Measurements from ENCODE around the gene CMYA5. TPM values are rescaled to one million over a fixed set of nuclear protein-coding genes. Genes with fewer than 3 reads are reported as not detected.

The CMYA5 gene
- total RNA-seq, 1 experiment from 2014 or later: 0.15 TPM

DNA sequence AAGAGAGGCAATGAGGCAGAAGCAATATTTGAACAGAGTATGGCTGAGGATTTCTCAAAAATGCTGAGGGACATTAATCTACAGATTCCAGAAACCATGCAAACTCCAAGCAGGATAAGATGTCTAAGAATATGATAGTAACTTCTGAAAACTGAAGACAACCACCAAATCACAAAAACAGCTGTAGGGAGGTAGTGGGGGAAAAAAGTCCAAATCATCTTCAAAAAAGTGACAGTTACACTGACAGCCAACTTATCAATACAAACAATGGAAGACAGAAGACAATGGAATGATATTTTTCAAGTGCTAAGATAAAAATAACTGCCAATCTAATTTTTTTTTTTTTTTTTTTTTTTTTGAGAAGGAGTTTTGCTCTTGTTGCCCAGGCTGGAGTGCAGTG is 30.5 kb downstream of the CMYA5 start:
- POLR2A ChIA-PET (ENCODE audit: unreplicated experiment): no interaction called here
- Histone ChIP-seq H2AFZ (ENCODE audit: low read length) (no peak overlapping the region), H3F3A (ENCODE audit: low read length, unreplicated experiment) (no peaks in the 10 kb centered on the region), H3K9me2 (replicated peaks; ENCODE audit: low read length) (no peaks in the 10 kb centered on the region), H3K27me3 (ENCODE audit: low read length) (no peaks in the 10 kb centered on the region), H3K4me2 (ENCODE audit: low read length) (no peak overlapping the region), H3K9ac (ENCODE audit: low read length) (no peak overlapping the region), H3K4me3 (ENCODE audit: low read length) (no peak overlapping the region), H4K20me1 (ENCODE audit: low read length) (no peaks in the 10 kb centered on the region), H3K27ac (ENCODE audit: low read length) (no peak overlapping the region), H3K9me3 (ENCODE audit: low read length) (0 out of 2 replicates have a peak, but pooled peaks cover 3% of the 10 kb centered on the region), H3K79me2 (ENCODE audit: low read length) (no peaks in the 10 kb centered on the region), H3K36me3 (ENCODE audit: low read depth, low read length) (no peaks in the 10 kb centered on the region), H3K4me1 (ENCODE audit: insufficient read depth, low read length) (no peaks in the 10 kb centered on the region)
- ATAC-seq (no peak), DNase-seq (no peak)
- TF ChIP-seq, protein P1, sequence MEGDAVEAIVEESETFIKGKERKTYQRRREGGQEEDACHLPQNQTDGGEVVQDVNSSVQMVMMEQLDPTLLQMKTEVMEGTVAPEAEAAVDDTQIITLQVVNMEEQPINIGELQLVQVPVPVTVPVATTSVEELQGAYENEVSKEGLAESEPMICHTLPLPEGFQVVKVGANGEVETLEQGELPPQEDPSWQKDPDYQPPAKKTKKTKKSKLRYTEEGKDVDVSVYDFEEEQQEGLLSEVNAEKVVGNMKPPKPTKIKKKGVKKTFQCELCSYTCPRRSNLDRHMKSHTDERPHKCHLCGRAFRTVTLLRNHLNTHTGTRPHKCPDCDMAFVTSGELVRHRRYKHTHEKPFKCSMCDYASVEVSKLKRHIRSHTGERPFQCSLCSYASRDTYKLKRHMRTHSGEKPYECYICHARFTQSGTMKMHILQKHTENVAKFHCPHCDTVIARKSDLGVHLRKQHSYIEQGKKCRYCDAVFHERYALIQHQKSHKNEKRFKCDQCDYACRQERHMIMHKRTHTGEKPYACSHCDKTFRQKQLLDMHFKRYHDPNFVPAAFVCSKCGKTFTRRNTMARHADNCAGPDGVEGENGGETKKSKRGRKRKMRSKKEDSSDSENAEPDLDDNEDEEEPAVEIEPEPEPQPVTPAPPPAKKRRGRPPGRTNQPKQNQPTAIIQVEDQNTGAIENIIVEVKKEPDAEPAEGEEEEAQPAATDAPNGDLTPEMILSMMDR (conservative IDR thresholded peaks at IDR 0.05; ENCODE audit: low read depth, low read length): no peak
- TF ChIP-seq EZH2phosphoT487 (IDR thresholded peaks at IDR 0.05; ENCODE audit: borderline replicate concordance, low read length) (no peak), EZH2 (IDR thresholded peaks at IDR 0.05; ENCODE audit: low read length, unreplicated experiment) (no peak)
- BruUV-seq (replicated peaks): no TSS peak
- intact Hi-C loops (cut with micrococcal nuclease): no loop called here
- CTCF ChIA-PET: no interaction called here

DNA sequence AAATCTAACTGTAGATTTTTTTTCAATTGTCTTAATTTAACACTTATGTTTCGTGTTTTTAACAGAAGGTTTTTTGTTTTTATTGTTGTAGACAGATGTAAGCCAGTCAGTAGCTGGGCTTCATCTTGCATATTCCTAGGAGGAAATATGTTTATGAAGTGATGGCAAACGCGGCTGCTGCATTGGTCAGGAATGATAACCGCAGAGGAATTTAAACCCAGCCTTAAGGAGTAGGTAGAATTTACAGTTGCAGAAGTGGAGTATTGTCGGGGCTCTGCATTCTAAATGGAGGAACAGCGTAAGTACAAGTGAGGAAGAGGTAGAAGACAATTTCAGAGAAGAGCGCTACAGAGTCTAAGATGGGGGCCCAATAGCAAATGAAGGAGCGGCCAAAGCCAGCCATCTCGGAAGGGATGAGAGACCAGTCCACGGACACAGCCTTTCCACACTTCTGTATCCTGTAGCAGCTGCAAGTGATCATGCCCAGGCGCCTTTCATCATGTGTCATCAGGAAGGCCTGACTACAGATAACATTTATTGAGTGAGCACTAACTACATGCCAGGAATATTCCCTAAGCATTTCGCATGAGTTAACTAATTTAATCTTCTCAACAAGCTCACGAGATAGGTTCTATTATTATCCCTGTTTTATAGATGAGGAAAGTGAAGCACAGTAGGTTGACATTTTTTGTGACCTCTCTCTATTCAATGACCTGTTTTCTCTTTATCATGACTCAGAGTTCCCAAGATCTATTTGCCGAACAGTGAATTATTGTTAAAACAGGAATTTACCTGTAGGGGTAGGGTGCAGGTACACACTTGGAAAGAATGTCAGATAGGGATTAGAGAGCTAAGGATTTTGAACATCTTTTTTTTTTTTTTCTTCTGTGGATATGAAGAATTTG is 38.1 kb downstream of the CMYA5 start:
- intact Hi-C loops (cut with micrococcal nuclease): no loop called here
- no peak overlapping the region for H3K27ac ChIP-seq (ENCODE audit: low read length)
- ATAC-seq (no peak), DNase-seq (no peak)
- H2AFZ ChIP-seq (ENCODE audit: low read length): no peak overlapping the region
- H3K4me3 ChIP-seq (ENCODE audit: low read length): no peak overlapping the region
- peaks cover 38% of the 10 kb centered on the region for H3K27me3 ChIP-seq (ENCODE audit: low read length)
- H3K36me3 ChIP-seq (ENCODE audit: low read depth, low read length): no peaks in the 10 kb centered on the region
- H4K20me1 ChIP-seq (ENCODE audit: low read length): no peaks in the 10 kb centered on the region
- BruUV-seq (replicated peaks): no TSS peak
- no peaks in the 10 kb centered on the region for H3K9me2 ChIP-seq (replicated peaks; ENCODE audit: low read length)
- H3K9me3 ChIP-seq (ENCODE audit: low read length): no peaks in the 10 kb centered on the region
- no peak overlapping the region for H3K4me2 ChIP-seq (ENCODE audit: low read length)
- POLR2A ChIA-PET (ENCODE audit: unreplicated experiment): no interaction called here
- CTCF ChIA-PET: no interaction called here
- no peaks in the 10 kb centered on the region for H3F3A ChIP-seq (ENCODE audit: low read length, unreplicated experiment)
- no peak overlapping the region for H3K9ac ChIP-seq (ENCODE audit: low read length)
- H3K4me1 ChIP-seq (ENCODE audit: insufficient read depth, low read length): no peaks in the 10 kb centered on the region
- H3K79me2 ChIP-seq (ENCODE audit: low read length): no peaks in the 10 kb centered on the region
- no peak for TF ChIP-seq EZH2 (IDR thresholded peaks at IDR 0.05; ENCODE audit: low read length, unreplicated experiment)
- TF ChIP-seq, protein P1 (conservative IDR thresholded peaks at IDR 0.05; ENCODE audit: low read depth, low read length): no peak
- TF ChIP-seq EZH2phosphoT487 (IDR thresholded peaks at IDR 0.05; ENCODE audit: borderline replicate concordance, low read length): no peak

DNA sequence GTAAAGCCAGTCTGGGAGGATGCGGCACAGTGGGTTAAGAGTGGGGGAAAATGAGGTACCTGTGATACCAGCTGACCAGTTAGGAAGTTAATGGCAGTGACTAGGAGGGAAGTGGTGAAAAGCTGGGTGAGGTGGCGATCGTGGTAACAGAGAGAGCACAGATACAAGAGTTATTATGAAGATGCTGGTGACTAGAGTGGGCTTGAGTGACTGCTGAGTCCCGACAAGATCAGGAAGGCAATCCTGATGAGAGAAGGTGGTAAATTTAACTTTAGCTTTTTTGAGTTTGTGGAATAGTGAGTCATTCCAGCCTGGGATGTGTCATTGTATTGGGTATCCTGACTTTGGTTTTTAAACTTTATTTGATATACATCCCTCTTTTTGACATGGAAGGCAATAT is 38.8 kb downstream of the CMYA5 start:
- Histone ChIP-seq H3K27ac (ENCODE audit: low read length) (no peak overlapping the region), H3K4me3 (ENCODE audit: low read length) (no peak overlapping the region), H3K36me3 (ENCODE audit: low read depth, low read length) (no peaks in the 10 kb centered on the region), H2AFZ (ENCODE audit: low read length) (no peak overlapping the region), H3K9me2 (replicated peaks; ENCODE audit: low read length) (no peaks in the 10 kb centered on the region), H3K4me1 (ENCODE audit: insufficient read depth, low read length) (no peaks in the 10 kb centered on the region), H4K20me1 (ENCODE audit: low read length) (no peaks in the 10 kb centered on the region), H3K4me2 (ENCODE audit: low read length) (no peak overlapping the region), H3K9ac (ENCODE audit: low read length) (no peak overlapping the region), H3K9me3 (ENCODE audit: low read length) (no peaks in the 10 kb centered on the region), H3K27me3 (ENCODE audit: low read length) (peaks cover 45% of the 10 kb centered on the region), H3K79me2 (ENCODE audit: low read length) (no peaks in the 10 kb centered on the region), H3F3A (ENCODE audit: low read length, unreplicated experiment) (no peaks in the 10 kb centered on the region)
- BruUV-seq (replicated peaks): no TSS peak
- peak; percentile 10 for DNase-seq
- ChIA-PET CTCF (no interaction called here), POLR2A (ENCODE audit: unreplicated experiment) (no interaction called here)
- intact Hi-C loops (cut with micrococcal nuclease): no loop called here
- no peak for ATAC-seq
- TF ChIP-seq EZH2phosphoT487 (IDR thresholded peaks at IDR 0.05; ENCODE audit: borderline replicate concordance, low read length): no peak
